Panc1 (cell line): ENCODE data around the gene AMFR. TPM values are rescaled to one million over a fixed set of nuclear protein-coding genes. Genes with fewer than 3 reads are reported as not detected.

Experiments
- ATAC-seq: fragments of 200-7000 bp; cut with Tn5 transposase; 2 replicates; pipeline ENCODE4 v1.9.1; 2020; ENCODE audit warnings: mild to moderate bottlenecking, moderate library complexity
- BruUV-seq: library from RNA; stranded (reverse); fragments of 400-500 nt; replicated peaks from 2 replicates; lab custom pipeline; 2021; lab: Mats Ljungman, UMichigan
- CTCF ChIA-PET: fragments of 300-600 bp; sonication (Branson Sonifier 250); formaldehyde crosslinking; loops from one replicate; lab custom pipeline; 2022; ENCODE audit warnings: antibody characterized with exemption; lab: Charles Lee
- POLR2A ChIA-PET: fragments of 300-600 bp; sonication (Branson Sonifier 250); formaldehyde crosslinking; loops from one replicate; lab custom pipeline; 2022; ENCODE audit warnings: antibody characterized with exemption; lab: Charles Lee
- DNase-seq: peaks from one replicate; pipeline ENCODE4 v3.0.0-alpha.2; 2010; ENCODE audit warnings: low read depth, low spot score
- H3K27ac ChIP-seq: 2 replicates; pipeline ENCODE4 v1.5.1; 2011; ENCODE audit warnings: mild to moderate bottlenecking, low read length, inconsistent platforms
- H3K27me3 ChIP-seq: fragments of 200-500 bp; sonication (Bioruptor generic); 2 replicates; pipeline ENCODE4 v1.6.0; 2014; ENCODE audit warnings: low read length, inconsistent platforms; ENCODE audit not compliant: control insufficient read depth, insufficient read depth
- H3K36me3 ChIP-seq: fragments of 200-500 bp; sonication (Bioruptor generic); 2 replicates; pipeline ENCODE4 v1.5.1; 2014; ENCODE audit warnings: inconsistent platforms, mild to moderate bottlenecking, low read length, moderate library complexity; ENCODE audit not compliant: control insufficient read depth, insufficient read depth
- H3K4me1 ChIP-seq: 2 replicates; pipeline ENCODE4 v1.5.1; 2011; ENCODE audit warnings: inconsistent platforms, mild to moderate bottlenecking, low read length, moderate library complexity; ENCODE audit not compliant: control insufficient read depth, insufficient read depth
- H3K4me3 ChIP-seq, 2 experiments: 2 replicates each; pipeline ENCODE4 v1.5.1; 2011 to 2012; ENCODE audit warnings: low read depth in 2 of 2, low read length in 2 of 2, mild to moderate bottlenecking in 2 of 2, inconsistent platforms in 1 of 2, moderate library complexity in 1 of 2
- H3K9me3 ChIP-seq: fragments of 200-500 bp; sonication (Bioruptor generic); 2 replicates; pipeline ENCODE4 v1.5.1; 2014; ENCODE audit warnings: low read depth, mild to moderate bottlenecking, inconsistent platforms, low read length, moderate library complexity; ENCODE audit not compliant: control insufficient read depth, insufficient read depth
- CTCF ChIP-seq: fragments of 450-650 bp; IDR thresholded peaks from 2 replicates; pipeline ENCODE4 v1.5.1; 2017; ENCODE audit warnings: mild to moderate bottlenecking
- POLR2AphosphoS5 ChIP-seq: IDR thresholded peaks from 2 replicates; pipeline ENCODE4 v1.6.1; 2012; ENCODE audit warnings: mild to moderate bottlenecking, low read depth, low read length, moderate library complexity
- SIN3A ChIP-seq: IDR thresholded peaks from 2 replicates; pipeline ENCODE4 v1.6.1; 2012; ENCODE audit warnings: low read depth, mild to moderate bottlenecking, low read length, moderate library complexity, borderline replicate concordance; ENCODE audit not compliant: insufficient read depth
- TCF7L2 ChIP-seq: IDR thresholded peaks from 2 replicates; pipeline ENCODE4 v1.6.1; 2011; ENCODE audit warnings: mild to moderate bottlenecking, low read depth, low read length, inconsistent platforms
- in situ Hi-C: cut with HindIII; loops from 2 replicates; pipeline ENCODE4 v1.10.0; 2016; ENCODE audit warnings: low sequenced_read_pairs, low pct_unique_long_range_greater_than_20kb
- intact Hi-C: fragments of 100-400 bp; cut with micrococcal nuclease; formaldehyde crosslinking; loops from one replicate; pipeline ENCODE4 v1.10.0; 2022; ENCODE audit not compliant: unreplicated experiment
- total RNA-seq: library from RNA; stranded (reverse); gene quantifications from one replicate; pipeline ENCODE4 v1.2.1, GENCODE V29; 2021; ENCODE audit not compliant: unreplicated experiment
- TF ChIP-seq, protein P1 (sequence below), 2 experiments: IDR thresholded peaks; 2 replicates each; pipeline ENCODE4 v1.6.1; 2011 to 2012; ENCODE audit warnings: low read depth in 2 of 2, control low read depth in 1 of 2, low read length in 1 of 2, mild to moderate bottlenecking in 1 of 2, moderate library complexity in 1 of 2; ENCODE audit not compliant: insufficient read depth in 1 of 2

The AMFR gene
- total RNA-seq, 1 experiment from 2014 or later: 89.6 TPM

- no peaks in the 10 kb centered on the region for H3K9me3 ChIP-seq
- ATAC-seq: no peak
- POLR2A ChIA-PET: no interaction called here
- in situ Hi-C loops: no loop called here
- no peaks in the 10 kb centered on the region for H3K4me1 ChIP-seq
- H3K4me3 ChIP-seq: no peak overlapping the region
- no peak overlapping the region for H3K27ac ChIP-seq
- no peaks in the 10 kb centered on the region for H3K36me3 ChIP-seq
- DNase-seq: no peak
- no TSS peak for BruUV-seq
- TF ChIP-seq, protein P1, sequence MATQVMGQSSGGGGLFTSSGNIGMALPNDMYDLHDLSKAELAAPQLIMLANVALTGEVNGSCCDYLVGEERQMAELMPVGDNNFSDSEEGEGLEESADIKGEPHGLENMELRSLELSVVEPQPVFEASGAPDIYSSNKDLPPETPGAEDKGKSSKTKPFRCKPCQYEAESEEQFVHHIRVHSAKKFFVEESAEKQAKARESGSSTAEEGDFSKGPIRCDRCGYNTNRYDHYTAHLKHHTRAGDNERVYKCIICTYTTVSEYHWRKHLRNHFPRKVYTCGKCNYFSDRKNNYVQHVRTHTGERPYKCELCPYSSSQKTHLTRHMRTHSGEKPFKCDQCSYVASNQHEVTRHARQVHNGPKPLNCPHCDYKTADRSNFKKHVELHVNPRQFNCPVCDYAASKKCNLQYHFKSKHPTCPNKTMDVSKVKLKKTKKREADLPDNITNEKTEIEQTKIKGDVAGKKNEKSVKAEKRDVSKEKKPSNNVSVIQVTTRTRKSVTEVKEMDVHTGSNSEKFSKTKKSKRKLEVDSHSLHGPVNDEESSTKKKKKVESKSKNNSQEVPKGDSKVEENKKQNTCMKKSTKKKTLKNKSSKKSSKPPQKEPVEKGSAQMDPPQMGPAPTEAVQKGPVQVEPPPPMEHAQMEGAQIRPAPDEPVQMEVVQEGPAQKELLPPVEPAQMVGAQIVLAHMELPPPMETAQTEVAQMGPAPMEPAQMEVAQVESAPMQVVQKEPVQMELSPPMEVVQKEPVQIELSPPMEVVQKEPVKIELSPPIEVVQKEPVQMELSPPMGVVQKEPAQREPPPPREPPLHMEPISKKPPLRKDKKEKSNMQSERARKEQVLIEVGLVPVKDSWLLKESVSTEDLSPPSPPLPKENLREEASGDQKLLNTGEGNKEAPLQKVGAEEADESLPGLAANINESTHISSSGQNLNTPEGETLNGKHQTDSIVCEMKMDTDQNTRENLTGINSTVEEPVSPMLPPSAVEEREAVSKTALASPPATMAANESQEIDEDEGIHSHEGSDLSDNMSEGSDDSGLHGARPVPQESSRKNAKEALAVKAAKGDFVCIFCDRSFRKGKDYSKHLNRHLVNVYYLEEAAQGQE (IDR thresholded peaks at IDR 0.05; ENCODE audit: insufficient read depth in 1 of 2, low read depth in 2 of 2, low read length in 1 of 2): no peak
- TF ChIP-seq CTCF (no peak), SIN3A (no peak)
- intact Hi-C loops: no loop called here
- no peaks in the 10 kb centered on the region for H3K27me3 ChIP-seq
- CTCF ChIA-PET: no interaction called here
Observed at GRCh38 chr16:56337131-56337857, 88.1 kb downstream of the AMFR start.

DNA sequence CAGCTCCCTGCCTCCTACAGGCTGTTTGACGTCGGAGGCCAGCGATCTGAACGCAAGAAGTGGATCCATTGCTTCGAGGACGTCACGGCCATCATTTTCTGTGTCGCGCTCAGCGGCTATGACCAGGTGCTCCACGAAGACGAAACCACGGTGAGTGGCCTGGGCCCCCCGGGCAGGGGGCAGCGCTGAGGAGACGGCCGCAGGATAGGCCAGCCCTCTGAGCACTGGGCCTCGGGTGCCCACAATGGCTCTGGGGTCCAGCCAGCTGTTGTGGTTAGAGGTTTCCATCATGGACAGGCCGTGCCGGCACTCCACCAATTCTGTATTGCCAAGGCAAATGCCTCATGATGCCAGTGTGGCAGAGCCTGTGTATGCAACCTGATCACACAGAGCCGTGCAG is 88.6 kb downstream of the AMFR start:
- Histone ChIP-seq H3K4me1 (no peaks in the 10 kb centered on the region), H3K27me3 (no peaks in the 10 kb centered on the region), H3K27ac (no peak overlapping the region), H3K4me3 (no peak overlapping the region), H3K36me3 (no peaks in the 10 kb centered on the region), H3K9me3 (no peaks in the 10 kb centered on the region)
- in situ Hi-C loops: no loop called here
- ATAC-seq (no peak), DNase-seq (no peak)
- intact Hi-C loops: no loop called here
- POLR2A ChIA-PET: interaction anchor here (0.5 kb wide), 1 partner anchor 251 kb away, joined by 6 read pairs; no protein-coding TSS in a partner anchor
- BruUV-seq: no TSS peak
- CTCF ChIA-PET: no interaction called here
- TF ChIP-seq SIN3A (no peak), TCF7L2 (no peak), CTCF (no peak), POLR2AphosphoS5 (no peak)
- TF ChIP-seq, protein P1 (IDR thresholded peaks at IDR 0.05; ENCODE audit: insufficient read depth in 1 of 2, low read depth in 2 of 2, low read length in 1 of 2): no peak
